H9 (cell line): ENCODE data around the gene BUB1. TPM values are rescaled to one million over a fixed set of nuclear protein-coding genes. Genes with fewer than 3 reads are reported as not detected.
A peak's percentile ranks its signal among the peaks of the same experiment; 100 is the strongest.

Experiments used
- DNase-seq: peaks from one replicate; pipeline ENCODE4 v3.0.0-alpha.2; 2017
- H2AFZ ChIP-seq: one replicate; pipeline ENCODE4 v1.6.1; 2013; ENCODE audit warnings: mild to moderate bottlenecking, low read length, control low read depth, moderate library complexity
- H2AK5ac ChIP-seq: 2 replicates; pipeline ENCODE4 v1.6.1; 2013; ENCODE audit warnings: low read length, control low read depth, mixed read lengths; ENCODE audit not compliant: insufficient read length
- H2BK120ac ChIP-seq: one replicate; pipeline ENCODE4 v1.6.1; 2013; ENCODE audit warnings: low read depth, mild to moderate bottlenecking, low read length, control low read depth, inconsistent platforms; ENCODE audit not compliant: poor library complexity, severe bottlenecking
- H2BK12ac ChIP-seq: 2 replicates; pipeline ENCODE4 v1.6.1; 2013; ENCODE audit warnings: low read length, control low read depth, mixed read lengths, low read depth; ENCODE audit not compliant: insufficient read length
- H2BK15ac ChIP-seq: 2 replicates; pipeline ENCODE4 v1.6.1; 2013; ENCODE audit warnings: low read depth, low read length, control low read depth
- H2BK20ac ChIP-seq: one replicate; pipeline ENCODE4 v1.6.1; 2013; ENCODE audit warnings: low read depth, mild to moderate bottlenecking, low read length, control low read depth, inconsistent platforms; ENCODE audit not compliant: poor library complexity, severe bottlenecking
- H2BK5ac ChIP-seq: 2 replicates; pipeline ENCODE4 v1.6.1; 2013; ENCODE audit warnings: low read length, control low read depth, mixed read lengths; ENCODE audit not compliant: insufficient read length
- H3K14ac ChIP-seq: 2 replicates; pipeline ENCODE4 v1.6.1; 2013; ENCODE audit warnings: low read length, control low read depth; ENCODE audit not compliant: insufficient read depth
- H3K18ac ChIP-seq: 2 replicates; pipeline ENCODE4 v1.6.1; 2013; ENCODE audit warnings: low read depth, mild to moderate bottlenecking, mixed read lengths, low read length, control low read depth; ENCODE audit not compliant: insufficient read length
- H3K23ac ChIP-seq: 2 replicates; pipeline ENCODE4 v1.6.1; 2013; ENCODE audit warnings: low read length, control low read depth, mixed read lengths, low read depth; ENCODE audit not compliant: insufficient read length
- H3K23me2 ChIP-seq: 2 replicates; pipeline ENCODE4 v1.6.1; 2013; ENCODE audit warnings: low read depth, mild to moderate bottlenecking, mixed read lengths, low read length, control low read depth; ENCODE audit not compliant: insufficient read length, poor library complexity, severe bottlenecking
- H3K27ac ChIP-seq: 2 replicates; pipeline ENCODE4 v1.5.1; 2013; ENCODE audit warnings: low read length, control low read depth, mixed read lengths, low read depth; ENCODE audit not compliant: insufficient read length
- H3K27me3 ChIP-seq: 2 replicates; pipeline ENCODE4 v1.6.1; 2013; ENCODE audit warnings: low read length, control low read depth, inconsistent platforms; ENCODE audit not compliant: insufficient read depth
- H3K4ac ChIP-seq: 2 replicates; pipeline ENCODE4 v1.6.1; 2013; ENCODE audit warnings: low read depth, mild to moderate bottlenecking, control low read depth, inconsistent platforms, low read length, moderate library complexity
- H3K4me1 ChIP-seq: 2 replicates; pipeline ENCODE4 v1.6.1; 2013; ENCODE audit warnings: low read length, control low read depth, inconsistent platforms; ENCODE audit not compliant: insufficient read depth
- H3K4me2 ChIP-seq: 2 replicates; pipeline ENCODE4 v1.6.1; 2013; ENCODE audit warnings: low read length, control low read depth, mixed read lengths; ENCODE audit not compliant: insufficient read length, insufficient read depth
- H3K56ac ChIP-seq: 2 replicates; pipeline ENCODE4 v1.6.1; 2013; ENCODE audit warnings: low read depth, mild to moderate bottlenecking, mixed read lengths, low read length, control low read depth; ENCODE audit not compliant: insufficient read length
- H3K79me1 ChIP-seq: 2 replicates; pipeline ENCODE4 v1.6.1; 2013; ENCODE audit warnings: low read depth, mild to moderate bottlenecking, moderate library complexity, low read length, control low read depth, inconsistent platforms; ENCODE audit not compliant: insufficient read depth, poor library complexity, severe bottlenecking
- H3K79me2 ChIP-seq: 2 replicates; pipeline ENCODE4 v1.6.1; 2013; ENCODE audit warnings: low read length, control low read depth, inconsistent platforms; ENCODE audit not compliant: insufficient read depth
- H3K9ac ChIP-seq: 2 replicates; pipeline ENCODE4 v1.6.1; 2013; ENCODE audit warnings: low read length, control low read depth, mixed read lengths; ENCODE audit not compliant: insufficient read length; ENCODE audit errors: extremely low read depth
- H3K9me3 ChIP-seq: one replicate; pipeline ENCODE4 v1.6.1; 2013; ENCODE audit warnings: low read depth, low read length, inconsistent platforms; ENCODE audit not compliant: control insufficient read depth
- H3T11ph ChIP-seq: one replicate; pipeline ENCODE4 v1.6.1; 2013; ENCODE audit warnings: mild to moderate bottlenecking, low read length, control low read depth, inconsistent platforms
- H4K20me1 ChIP-seq: one replicate; pipeline ENCODE4 v1.6.1; 2013; ENCODE audit not compliant: control insufficient read depth, insufficient read length, insufficient read depth
- H4K5ac ChIP-seq: 2 replicates; pipeline ENCODE4 v1.6.1; 2013; ENCODE audit warnings: low read depth, mild to moderate bottlenecking, mixed read lengths, low read length, control low read depth; ENCODE audit not compliant: insufficient read length
- H4K8ac ChIP-seq: replicated peaks from 2 replicates; pipeline ENCODE4 v1.6.1; 2013; ENCODE audit warnings: low read length, control low read depth, mixed read lengths, low read depth; ENCODE audit not compliant: insufficient read length
- H4K91ac ChIP-seq: 2 replicates; pipeline ENCODE4 v1.6.1; 2013; ENCODE audit warnings: low read depth, mild to moderate bottlenecking, moderate library complexity, mixed read lengths, low read length, control low read depth; ENCODE audit not compliant: insufficient read length
- H3K27ac Mint-ChIP-seq, 3 experiments: 2 replicates in 2 of 3; 3 replicates in 1 of 3; pipeline ENCODE4 v1.8.0; 2020 to 2021; ENCODE audit warnings: mixed read lengths in 3 of 3, mild to moderate bottlenecking in 1 of 3, moderate library complexity in 1 of 3
- H3K27me3 Mint-ChIP-seq: 2 replicates; pipeline ENCODE4 v1.8.0; 2021; ENCODE audit warnings: low read depth, mild to moderate bottlenecking, moderate library complexity, mixed read lengths
- H3K36me3 Mint-ChIP-seq, 3 experiments: 2 replicates in 2 of 3; 3 replicates in 1 of 3; pipeline ENCODE4 v1.8.0; 2020 to 2021; ENCODE audit warnings: low read depth in 3 of 3, mixed read lengths in 3 of 3; ENCODE audit not compliant: insufficient read depth in 1 of 3
- H3K4me1 Mint-ChIP-seq, 2 experiments: 2 replicates each; pipeline ENCODE4 v1.8.0; 2020; ENCODE audit warnings: mixed read lengths in 2 of 2
- H3K4me3 Mint-ChIP-seq, 2 experiments: 2 replicates in 1 of 2; 3 replicates in 1 of 2; pipeline ENCODE4 v1.8.0; 2020 to 2021; ENCODE audit warnings: mild to moderate bottlenecking in 2 of 2, mixed read lengths in 2 of 2, moderate library complexity in 1 of 2
- H3K9me3 Mint-ChIP-seq, 2 experiments: 2 replicates in 1 of 2; 3 replicates in 1 of 2; pipeline ENCODE4 v1.8.0; 2020; ENCODE audit warnings: mild to moderate bottlenecking in 2 of 2, mixed read lengths in 2 of 2, moderate library complexity in 1 of 2
- CTCF ChIP-seq: fragments of 200-600 bp; sonication (generic); conservative IDR thresholded peaks from 3 replicates; pipeline ENCODE4 v1.8.0; 2021; ENCODE audit warnings: antibody characterized with exemption, mild to moderate bottlenecking
- WGBS: extraction: QIAGEN DNeasy Blood & Tissue Kit; methylation state at CpG from one replicate; pipeline ENCODE4 v1.1.7; 2013; ENCODE audit warnings: missing lambda C conversion rate, low lambda C conversion rate, mixed read lengths; ENCODE audit not compliant: insufficient read length; ENCODE audit errors: extremely low coverage; 5-methylcytosine and 5-hydroxymethylcytosine counted together
- total RNA-seq: library from RNA; stranded (reverse); gene quantifications from 2 replicates; pipeline ENCODE4 v1.2.1, GENCODE V29; 2021

Gene BUB1
- total RNA-seq, 1 experiment from 2014 or later = 144 TPM

GRCh38 chr2:110657724-110658305, 20.0 kb downstream of the BUB1 start:
- H3K27me3 Mint-ChIP-seq = no peaks in the 10 kb centered on the region
- no peaks in the 10 kb centered on the region for H4K20me1 ChIP-seq
- no peak overlapping the region for H3T11ph ChIP-seq
- no peak overlapping the region for H3K4ac ChIP-seq
- TF ChIP-seq CTCF = no peak
- H3K56ac ChIP-seq = no peak overlapping the region
- no peak overlapping the region for H2BK120ac ChIP-seq
- no peaks in the 10 kb centered on the region for H3K4me1 ChIP-seq
- WGBS = no CpG with 5 or more reads among the region's 3 CpGs
- no peaks in the 10 kb centered on the region for H3K79me2 ChIP-seq
- H2BK15ac ChIP-seq = no peak overlapping the region
- H3K9ac ChIP-seq = no peak overlapping the region
- H4K8ac ChIP-seq = no peak overlapping the region
- no peaks in the 10 kb centered on the region for H3K9me3 ChIP-seq
- H2BK12ac ChIP-seq = no peak overlapping the region
- no peak for DNase-seq
- H3K23me2 ChIP-seq = no peaks in the 10 kb centered on the region
- H3K27ac Mint-ChIP-seq = peak overlapping the region in 1 of 3 experiments; percentile 49; a peak in 2 of 7 replicates
- H3K18ac ChIP-seq = no peak overlapping the region
- no peak overlapping the region for H3K27ac ChIP-seq
- no peaks in the 10 kb centered on the region for H3K27me3 ChIP-seq
- H3K14ac ChIP-seq = no peak overlapping the region
- H3K4me2 ChIP-seq = no peak overlapping the region
- H2BK20ac ChIP-seq = no peak overlapping the region
- no peak overlapping the region for H3K23ac ChIP-seq
- no peak overlapping the region for H2BK5ac ChIP-seq
- no peak overlapping the region for H3K4me3 Mint-ChIP-seq
- H3K4me1 Mint-ChIP-seq = no peaks in the 10 kb centered on the region
- peaks cover 4% of the 10 kb centered on the region for H3K79me1 ChIP-seq
- H2AK5ac ChIP-seq = no peak overlapping the region
- peaks cover 62 to 93% (median 93%) of the 10 kb centered on the region in 3 experiments for H3K36me3 Mint-ChIP-seq
- H2AFZ ChIP-seq = no peak overlapping the region
- no peak overlapping the region for H4K91ac ChIP-seq
- no peaks in the 10 kb centered on the region for H3K9me3 Mint-ChIP-seq
- H4K5ac ChIP-seq = no peak overlapping the region
